AG09309 (cell line): ENCODE results near the gene SLCO3A1.

Source experiments
- DNase-seq: peaks from one replicate; pipeline ENCODE4 v3.0.0-alpha.2; 2010; ENCODE audit warnings: low read depth
- H3K4me3 ChIP-seq: 2 replicates; pipeline ENCODE4 v1.5.1; 2011; ENCODE audit warnings: mild to moderate bottlenecking, low read depth, low read length, moderate library complexity; ENCODE audit not compliant: control insufficient read depth
- CTCF ChIP-seq: IDR thresholded peaks from 2 replicates; pipeline ENCODE4 v1.5.1; 2011; ENCODE audit warnings: mild to moderate bottlenecking, low read depth, low read length, inconsistent platforms; ENCODE audit not compliant: insufficient read depth, control insufficient read depth; ENCODE audit errors: missing control alignments

The SLCO3A1 gene

GRCh38 chr15:92158426-92158825, 304.9 kb downstream of the SLCO3A1 start:
- no peak for DNase-seq
- H3K4me3 ChIP-seq: no peak overlapping the region
- TF ChIP-seq CTCF: no peak

DNA sequence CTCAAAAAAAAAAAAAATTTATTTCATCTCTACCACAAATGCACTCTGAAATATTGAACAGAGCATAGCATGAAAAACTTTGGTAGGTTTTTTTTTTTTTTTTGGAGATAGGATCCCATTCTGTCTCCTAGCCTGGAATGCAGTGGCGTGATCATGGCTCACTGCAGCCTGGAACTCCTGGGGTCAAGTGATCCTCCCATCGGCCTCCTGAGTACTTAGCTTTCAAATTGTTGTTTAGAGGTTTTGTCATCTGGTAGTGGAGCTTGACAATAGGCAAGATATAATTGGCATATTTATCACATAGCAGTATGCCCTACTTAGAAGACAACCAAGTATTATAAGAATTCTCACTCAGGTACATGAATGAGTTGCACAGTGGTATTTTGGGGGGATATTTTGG, 306.0 kb downstream of the SLCO3A1 start:
- no peak for TF ChIP-seq CTCF
- H3K4me3 ChIP-seq: no peak overlapping the region
- DNase-seq: no peak

GRCh38 chr15:92159906-92160841, 306.7 kb downstream of the SLCO3A1 start:
- no peak for TF ChIP-seq CTCF
- DNase-seq: no peak
- no peak overlapping the region for H3K4me3 ChIP-seq

- DNase-seq: no peak
- H3K4me3 ChIP-seq: no peak overlapping the region
- TF ChIP-seq CTCF: no peak
Observed at GRCh38 chr15:92161039-92161670, 307.6 kb downstream of the SLCO3A1 start.

GRCh38 chr15:92162657-92163056, 309.1 kb downstream of the SLCO3A1 start:
- TF ChIP-seq CTCF: no peak
- no peak overlapping the region for H3K4me3 ChIP-seq
- no peak for DNase-seq

DNA sequence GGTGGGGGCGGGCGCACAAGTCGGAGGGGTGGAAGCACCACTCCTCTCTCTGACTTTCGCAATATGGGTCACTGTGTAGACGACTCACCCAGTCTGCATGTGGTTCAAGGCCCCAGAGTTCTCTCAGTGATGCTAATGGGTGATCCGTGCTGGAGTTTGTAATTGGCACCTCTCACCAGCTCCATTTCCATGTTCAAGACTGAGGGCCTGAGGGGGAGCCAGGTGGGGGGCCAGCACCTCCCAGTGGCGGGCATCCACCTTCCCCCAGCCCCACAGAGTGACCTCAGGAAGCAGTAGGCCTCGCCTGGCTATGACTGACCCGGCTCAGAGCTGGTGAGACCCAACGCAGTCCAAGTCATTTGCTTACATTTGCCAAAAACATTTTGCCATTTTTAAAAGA, 310.1 kb downstream of the SLCO3A1 start:
- DNase-seq: no peak
- no peak overlapping the region for H3K4me3 ChIP-seq
- no peak for TF ChIP-seq CTCF
